Renal pelvis (tissue), 12 donors: ENCODE data around the gene OPN1MW2. TPM values are rescaled to one million over a fixed set of nuclear protein-coding genes. Genes with fewer than 3 reads are reported as not detected.
"Not testable (repeated sequence)": the region's sequence is repeated elsewhere in the genome, so short reads cannot be mapped to it uniquely, and the experiment has no call there.

ENCODE experiments used
- DNase-seq: peaks from one replicate; pipeline ENCODE4 v3.0.0-alpha.2; 2013
- long read RNA-seq, 16 experiments: transcript quantifications; one replicate each; lab custom pipeline, GENCODE V29; 2026
- polyA plus RNA-seq, 3 donors: library from polyadenylated mRNA; unstranded; fragments of 120-200 nt; gene quantifications; one replicate each; pipeline ENCODE4 v1.2.1, GENCODE V29; 2013; ENCODE audit not compliant: insufficient read length in 3 of 3

The OPN1MW2 gene
- not detected for polyA plus RNA-seq
- long read RNA-seq, donor 1: 0 reads
- long read RNA-seq, donor 2: 0 reads
- long read RNA-seq, donor 3: 0 reads
- long read RNA-seq, donor 4: 0 reads
- long read RNA-seq, donor 5: 0 reads
- long read RNA-seq, donor 6: 0 reads
- long read RNA-seq, donor 7: 0 reads
- long read RNA-seq, donor 8: 0 reads
- long read RNA-seq, donor 9: 0 reads
- long read RNA-seq, donor 10: 0 reads
- long read RNA-seq, donor 11: 0 reads
- long read RNA-seq, donor 12: 0 reads
- long read RNA-seq, donor 13: 0 reads
- long read RNA-seq, donor 14: 0 reads
- long read RNA-seq, donor 15: 0 reads
- long read RNA-seq, donor 16: 0 reads

DNA sequence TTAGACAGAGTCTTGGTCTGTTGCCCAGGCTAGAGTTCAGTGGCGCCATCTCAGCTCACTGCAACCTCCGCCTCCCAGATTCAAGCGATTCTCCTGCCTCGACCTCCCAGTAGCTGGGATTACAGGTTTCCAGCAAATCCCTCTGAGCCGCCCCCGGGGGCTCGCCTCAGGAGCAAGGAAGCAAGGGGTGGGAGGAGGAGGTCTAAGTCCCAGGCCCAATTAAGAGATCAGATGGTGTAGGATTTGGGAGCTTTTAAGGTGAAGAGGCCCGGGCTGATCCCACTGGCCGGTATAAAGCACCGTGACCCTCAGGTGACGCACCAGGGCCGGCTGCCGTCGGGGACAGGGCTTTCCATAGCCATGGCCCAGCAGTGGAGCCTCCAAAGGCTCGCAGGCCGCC is at the start of gene OPN1MW2:
TSS of gene OPN1MW2 (plus strand) at position 301 of the 400 bp plus-strand sequence. CDS start at position 361, 60 bp downstream.
- not testable (repeated sequence) for DNase-seq

DNA sequence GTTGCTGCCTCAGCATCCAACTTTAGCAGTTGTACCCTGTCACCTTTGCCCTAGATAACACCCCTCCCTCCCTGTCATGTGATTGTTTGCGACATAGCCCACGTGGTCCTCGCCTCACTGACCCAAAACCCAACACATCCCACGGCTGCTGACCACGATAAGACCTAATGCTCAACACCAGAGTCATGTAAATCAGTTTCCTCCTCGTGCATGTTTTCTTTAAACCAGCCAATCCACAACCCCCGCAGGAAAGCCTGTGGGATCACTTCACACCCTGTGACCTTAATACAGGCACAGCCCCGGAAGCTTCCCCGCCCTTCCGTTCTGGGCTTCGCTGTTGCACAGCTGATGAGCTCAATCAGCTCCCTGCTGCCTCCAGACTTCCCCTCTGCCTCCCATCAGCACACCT is 47.0 kb upstream of the OPN1MW2 start:
- not testable (repeated sequence) for DNase-seq

DNA sequence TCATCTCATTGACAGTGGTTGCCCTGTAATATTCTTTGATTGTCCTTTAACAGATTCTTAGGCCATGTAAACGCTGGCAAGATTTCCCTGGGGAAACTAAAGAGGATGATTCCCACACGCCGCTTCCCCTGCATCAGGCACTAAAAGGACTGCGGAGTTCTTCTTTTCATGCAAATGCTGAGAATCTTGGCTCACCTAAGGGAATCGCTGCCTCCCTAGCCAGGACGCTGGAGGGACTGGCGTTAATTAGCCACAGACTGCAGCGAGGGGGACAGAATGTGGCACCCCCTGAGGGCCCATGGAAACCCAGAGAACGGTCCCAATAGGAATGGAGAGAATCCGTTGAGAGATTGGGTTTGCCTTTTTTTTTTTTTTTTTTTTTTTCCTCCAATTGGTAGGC is 45.2 kb upstream of the OPN1MW2 start:
- DNase-seq: not testable (repeated sequence)

DNA sequence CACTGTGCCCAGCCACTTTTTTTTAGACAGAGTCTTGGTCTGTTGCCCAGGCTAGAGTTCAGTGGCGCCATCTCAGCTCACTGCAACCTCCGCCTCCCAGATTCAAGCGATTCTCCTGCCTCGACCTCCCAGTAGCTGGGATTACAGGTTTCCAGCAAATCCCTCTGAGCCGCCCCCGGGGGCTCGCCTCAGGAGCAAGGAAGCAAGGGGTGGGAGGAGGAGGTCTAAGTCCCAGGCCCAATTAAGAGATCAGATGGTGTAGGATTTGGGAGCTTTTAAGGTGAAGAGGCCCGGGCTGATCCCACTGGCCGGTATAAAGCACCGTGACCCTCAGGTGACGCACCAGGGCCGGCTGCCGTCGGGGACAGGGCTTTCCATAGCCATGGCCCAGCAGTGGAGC is 37.3 kb upstream of the OPN1MW2 start, which contains the start of gene OPN1MW:
TSS of gene OPN1MW (plus strand) at position 301 of the 400 bp plus-strand sequence. CDS start at position 383, 82 bp downstream.
- not testable (repeated sequence) for DNase-seq

DNA sequence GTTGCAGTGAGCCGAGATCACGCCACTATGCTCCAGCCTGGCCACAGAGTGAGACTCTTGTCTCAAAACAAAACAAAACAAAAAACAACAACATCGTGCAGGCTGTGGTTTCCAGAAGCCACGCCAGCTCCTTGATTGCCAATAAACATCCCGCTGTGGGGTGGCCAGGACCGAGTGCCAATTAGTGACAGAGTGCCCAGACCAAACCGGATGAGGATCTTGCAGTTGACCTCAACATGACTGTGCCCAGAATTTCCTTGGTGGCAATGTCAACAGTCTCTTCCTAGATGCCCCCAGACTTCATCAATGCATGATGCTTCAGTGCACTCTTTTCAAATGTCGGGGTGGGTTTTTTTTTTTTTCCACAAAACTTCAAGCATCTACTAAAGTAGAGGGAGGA is 35.8 kb upstream of the OPN1MW2 start:
- DNase-seq: not testable (repeated sequence)

DNA sequence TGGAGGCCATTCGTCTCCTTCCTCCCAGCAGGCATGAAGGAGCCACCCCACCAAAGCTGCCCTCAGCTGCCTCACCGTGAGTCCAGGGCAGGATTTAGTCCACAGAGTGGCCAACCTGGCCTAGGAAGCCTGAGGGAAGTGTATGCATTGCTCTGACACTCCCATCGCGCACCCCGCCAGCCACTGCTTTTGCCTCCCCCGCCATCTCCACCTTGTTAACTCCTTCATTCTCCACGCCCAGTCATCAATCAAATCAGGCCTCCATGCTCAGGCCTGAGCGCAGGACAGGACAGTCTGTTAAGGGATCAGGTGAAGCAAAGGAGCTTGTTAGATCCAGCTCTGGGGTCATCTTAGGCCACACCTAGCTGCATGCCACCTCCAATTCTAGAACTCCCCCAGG is 26.7 kb upstream of the OPN1MW2 start:
- not testable (repeated sequence) for DNase-seq

DNA sequence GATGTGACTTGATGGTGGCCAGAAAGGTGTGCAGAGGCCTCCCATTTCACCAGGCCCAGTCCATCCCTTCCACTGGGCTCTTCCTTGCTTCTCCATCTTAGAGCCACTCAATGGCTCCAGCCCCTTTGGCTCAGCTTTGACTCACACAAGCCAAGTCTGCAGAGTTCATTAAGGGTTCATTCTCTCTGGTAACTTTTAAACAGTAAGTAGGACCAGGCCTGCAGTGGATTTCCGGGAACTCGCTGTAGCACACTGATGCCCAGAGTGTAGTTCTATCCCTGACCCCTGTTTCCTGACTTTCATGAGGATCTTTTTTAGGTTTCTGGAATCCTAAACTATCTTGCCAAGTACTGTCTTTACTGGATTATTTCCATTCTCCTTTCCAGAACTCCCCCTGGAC is 25.2 kb upstream of the OPN1MW2 start:
- DNase-seq: not testable (repeated sequence)

DNA sequence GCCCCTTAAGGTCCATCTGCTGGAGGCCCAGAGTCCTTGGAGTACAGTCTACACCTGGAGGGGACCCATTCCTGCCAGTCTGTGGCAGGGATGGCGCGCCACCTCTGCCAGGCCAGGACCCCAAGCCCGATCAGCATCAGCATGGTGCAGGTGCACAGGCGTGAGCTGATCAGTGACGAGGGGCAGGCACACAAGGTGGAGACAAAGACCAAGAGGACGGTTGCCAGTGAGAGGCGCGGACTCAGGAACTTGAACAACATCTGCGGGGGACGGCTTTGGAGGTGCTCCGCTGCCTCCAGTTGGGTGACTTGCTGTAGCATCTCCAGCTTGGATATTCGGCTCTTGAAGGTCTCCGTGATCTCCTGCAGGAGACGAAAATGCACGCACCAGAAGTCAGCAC is 23.1 kb upstream of the OPN1MW2 start:
- DNase-seq: not testable (repeated sequence)

DNA sequence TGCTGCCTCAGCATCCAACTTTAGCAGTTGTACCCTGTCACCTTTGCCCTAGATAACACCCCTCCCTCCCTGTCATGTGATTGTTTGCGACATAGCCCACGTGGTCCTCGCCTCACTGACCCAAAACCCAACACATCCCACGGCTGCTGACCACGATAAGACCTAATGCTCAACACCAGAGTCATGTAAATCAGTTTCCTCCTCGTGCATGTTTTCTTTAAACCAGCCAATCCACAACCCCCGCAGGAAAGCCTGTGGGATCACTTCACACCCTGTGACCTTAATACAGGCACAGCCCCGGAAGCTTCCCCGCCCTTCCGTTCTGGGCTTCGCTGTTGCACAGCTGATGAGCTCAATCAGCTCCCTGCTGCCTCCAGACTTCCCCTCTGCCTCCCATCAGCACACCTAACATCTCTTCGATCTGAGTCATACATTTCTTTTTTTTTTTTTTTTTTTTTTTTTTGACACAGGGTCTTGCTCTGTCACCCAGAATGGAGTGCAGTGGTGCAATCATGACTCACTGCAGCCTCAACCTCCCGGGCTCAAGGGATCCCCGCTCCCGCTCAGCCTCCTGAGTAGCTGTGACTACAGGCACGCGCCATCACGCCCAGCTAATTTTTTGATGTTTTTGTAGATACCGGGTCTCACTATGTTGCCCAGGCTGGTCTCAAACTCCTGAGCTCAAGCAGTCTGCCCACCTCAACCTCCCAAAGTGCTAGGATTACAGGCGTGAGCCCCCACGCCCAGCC is 9.7 kb upstream of the OPN1MW2 start:
- DNase-seq: not testable (repeated sequence)

DNA sequence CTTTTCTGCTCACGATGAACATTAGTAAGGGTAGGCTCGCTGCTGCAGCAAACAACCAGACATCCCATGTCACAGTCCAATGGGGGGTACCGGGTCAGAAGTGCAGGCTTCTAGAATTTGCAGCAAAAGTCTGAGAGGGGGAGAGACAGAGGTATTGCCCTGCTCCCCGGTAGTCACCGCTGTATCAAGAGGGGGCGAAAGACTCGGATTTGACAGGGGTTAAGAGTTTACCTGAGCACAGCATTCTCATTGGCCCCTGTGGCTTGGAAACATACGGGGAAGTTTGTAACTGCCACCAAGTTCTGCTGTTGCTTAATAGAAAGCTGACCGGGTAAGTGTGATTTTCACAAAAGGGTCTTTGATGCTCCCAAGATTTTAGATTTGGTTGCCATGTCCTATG is 8.5 kb upstream of the OPN1MW2 start:
- DNase-seq: not testable (repeated sequence)

DNA sequence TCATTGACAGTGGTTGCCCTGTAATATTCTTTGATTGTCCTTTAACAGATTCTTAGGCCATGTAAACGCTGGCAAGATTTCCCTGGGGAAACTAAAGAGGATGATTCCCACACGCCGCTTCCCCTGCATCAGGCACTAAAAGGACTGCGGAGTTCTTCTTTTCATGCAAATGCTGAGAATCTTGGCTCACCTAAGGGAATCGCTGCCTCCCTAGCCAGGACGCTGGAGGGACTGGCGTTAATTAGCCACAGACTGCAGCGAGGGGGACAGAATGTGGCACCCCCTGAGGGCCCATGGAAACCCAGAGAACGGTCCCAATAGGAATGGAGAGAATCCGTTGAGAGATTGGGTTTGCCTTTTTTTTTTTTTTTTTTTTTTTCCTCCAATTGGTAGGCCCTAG is 8.1 kb upstream of the OPN1MW2 start:
- DNase-seq: not testable (repeated sequence)

DNA sequence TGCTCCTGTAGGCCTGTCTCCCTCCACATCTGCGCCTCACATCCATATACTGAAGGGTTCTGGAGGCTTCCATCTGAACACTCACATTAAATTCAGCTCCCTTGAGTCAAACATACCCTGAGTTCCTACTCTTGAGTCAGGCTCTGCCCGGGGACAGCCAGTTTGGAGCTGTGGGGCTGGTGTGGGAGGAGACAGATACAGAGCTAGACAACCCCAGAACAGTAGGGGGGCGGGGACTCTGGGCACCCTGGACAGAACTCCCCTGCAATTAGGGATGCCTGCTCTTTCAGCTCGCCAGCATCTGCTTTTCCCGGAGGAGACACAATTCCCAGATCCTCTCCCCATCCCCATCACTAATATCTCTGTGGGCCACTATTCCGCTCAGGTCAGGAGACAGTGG is 5.7 kb downstream of the OPN1MW2 start:
- not testable (repeated sequence) for DNase-seq

DNA sequence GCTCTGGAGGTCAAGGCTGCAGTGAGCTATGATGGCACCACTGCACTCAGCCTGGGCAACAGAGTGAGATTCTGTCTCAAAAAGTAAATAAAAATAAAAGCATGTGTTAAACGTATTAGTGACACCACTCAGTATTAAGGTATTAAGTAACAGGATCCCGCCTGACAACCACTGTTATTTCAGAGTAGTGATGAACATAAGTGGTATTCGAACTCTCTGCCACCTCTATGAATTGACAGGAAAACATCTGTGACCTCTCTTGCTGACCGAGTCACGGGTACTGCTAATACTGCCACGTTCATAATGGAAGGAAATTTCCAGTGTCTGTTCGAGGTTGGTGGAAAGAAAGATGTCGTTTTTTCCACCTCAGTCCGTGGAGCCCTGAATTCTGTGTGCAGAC is 7.2 kb downstream of the OPN1MW2 start:
- DNase-seq: not testable (repeated sequence)

DNA sequence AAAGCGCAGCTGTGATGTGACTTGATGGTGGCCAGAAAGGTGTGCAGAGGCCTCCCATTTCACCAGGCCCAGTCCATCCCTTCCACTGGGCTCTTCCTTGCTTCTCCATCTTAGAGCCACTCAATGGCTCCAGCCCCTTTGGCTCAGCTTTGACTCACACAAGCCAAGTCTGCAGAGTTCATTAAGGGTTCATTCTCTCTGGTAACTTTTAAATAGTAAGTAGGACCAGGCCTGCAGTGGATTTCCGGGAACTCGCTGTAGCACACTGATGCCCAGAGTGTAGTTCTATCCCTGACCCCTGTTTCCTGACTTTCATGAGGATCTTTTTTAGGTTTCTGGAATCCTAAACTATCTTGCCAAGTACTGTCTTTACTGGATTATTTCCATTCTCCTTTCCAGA is 11.9 kb downstream of the OPN1MW2 start:
- not testable (repeated sequence) for DNase-seq

DNA sequence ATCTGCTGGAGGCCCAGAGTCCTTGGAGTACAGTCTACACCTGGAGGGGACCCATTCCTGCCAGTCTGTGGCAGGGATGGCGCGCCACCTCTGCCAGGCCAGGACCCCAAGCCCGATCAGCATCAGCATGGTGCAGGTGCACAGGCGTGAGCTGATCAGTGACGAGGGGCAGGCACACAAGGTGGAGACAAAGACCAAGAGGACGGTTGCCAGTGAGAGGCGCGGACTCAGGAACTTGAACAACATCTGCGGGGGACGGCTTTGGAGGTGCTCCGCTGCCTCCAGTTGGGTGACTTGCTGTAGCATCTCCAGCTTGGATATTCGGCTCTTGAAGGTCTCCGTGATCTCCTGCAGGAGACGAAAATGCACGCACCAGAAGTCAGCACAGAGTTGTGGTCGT is 14.1 kb downstream of the OPN1MW2 start:
- not testable (repeated sequence) for DNase-seq

DNA sequence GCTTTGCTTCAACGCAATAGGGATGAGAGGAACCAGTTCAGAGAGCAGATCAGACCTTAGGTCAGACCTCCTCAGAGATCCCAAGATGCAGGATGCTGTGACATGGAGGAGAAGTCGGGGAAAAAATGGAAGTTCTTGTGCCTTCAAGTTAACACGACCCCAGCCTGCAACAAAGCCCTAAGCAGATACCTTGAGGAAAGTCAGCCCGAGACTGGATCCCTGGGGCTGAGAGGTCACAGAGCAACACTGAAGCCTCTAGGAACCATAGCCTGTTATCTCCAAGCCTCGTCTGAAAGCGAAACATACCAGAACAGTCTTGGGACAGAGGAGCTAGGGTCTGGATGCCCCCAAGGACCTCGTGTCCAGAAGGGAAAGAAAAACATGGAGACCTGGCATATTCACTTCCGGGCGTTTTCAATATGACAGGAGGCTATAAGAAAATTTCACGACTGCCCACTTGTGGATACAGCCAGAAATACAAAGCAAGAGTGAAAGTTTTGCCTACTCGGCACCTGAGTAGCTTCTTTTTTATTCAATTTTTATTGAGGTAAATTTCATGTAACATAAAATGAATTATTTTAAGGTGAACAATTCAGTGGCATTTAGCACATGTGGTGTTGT is 19.5 kb downstream of the OPN1MW2 start:
- DNase-seq: not testable (repeated sequence)

DNA sequence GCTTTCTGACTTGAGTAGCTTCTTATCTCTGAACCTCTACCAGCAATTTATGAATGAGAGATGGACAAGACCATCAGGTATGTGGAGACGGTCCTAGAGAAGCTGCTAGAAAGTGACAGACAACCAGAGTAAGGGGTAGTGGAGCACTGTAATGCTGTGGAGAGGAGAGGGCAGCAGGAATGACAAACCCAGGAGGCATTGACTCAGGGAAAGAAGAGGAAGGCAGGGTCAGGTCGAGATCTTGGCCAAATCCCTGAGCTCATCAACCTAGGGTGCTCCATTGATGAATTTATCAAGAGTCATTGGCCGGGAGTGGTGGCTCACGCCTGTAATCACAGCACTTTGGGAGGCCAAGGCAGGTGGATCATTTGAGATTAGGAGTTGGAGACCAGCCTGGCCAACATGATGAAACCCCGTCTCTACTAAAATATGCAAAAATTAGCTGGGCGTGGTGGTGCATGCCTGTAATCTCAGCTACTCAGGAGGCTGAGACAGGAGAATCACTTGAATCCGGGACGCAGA is 20.5 kb downstream of the OPN1MW2 start:
- DNase-seq: not testable (repeated sequence)

DNA sequence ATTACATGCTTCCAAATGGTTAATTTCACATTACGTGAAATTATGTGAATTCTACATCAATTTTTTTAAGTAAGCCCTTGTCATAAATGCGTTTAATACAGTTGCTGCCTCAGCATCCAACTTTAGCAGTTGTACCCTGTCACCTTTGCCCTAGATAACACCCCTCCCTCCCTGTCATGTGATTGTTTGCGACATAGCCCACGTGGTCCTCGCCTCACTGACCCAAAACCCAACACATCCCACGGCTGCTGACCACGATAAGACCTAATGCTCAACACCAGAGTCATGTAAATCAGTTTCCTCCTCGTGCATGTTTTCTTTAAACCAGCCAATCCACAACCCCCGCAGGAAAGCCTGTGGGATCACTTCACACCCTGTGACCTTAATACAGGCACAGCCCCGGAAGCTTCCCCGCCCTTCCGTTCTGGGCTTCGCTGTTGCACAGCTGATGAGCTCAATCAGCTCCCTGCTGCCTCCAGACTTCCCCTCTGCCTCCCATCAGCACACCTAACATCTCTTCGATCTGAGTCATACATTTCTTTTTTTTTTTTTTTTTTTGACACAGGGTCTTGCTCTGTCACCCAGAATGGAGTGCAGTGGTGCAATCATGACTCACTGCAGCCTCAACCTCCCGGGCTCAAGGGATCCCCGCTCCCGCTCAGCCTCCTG is 28.0 kb downstream of the OPN1MW2 start:
- not testable (repeated sequence) for DNase-seq

DNA sequence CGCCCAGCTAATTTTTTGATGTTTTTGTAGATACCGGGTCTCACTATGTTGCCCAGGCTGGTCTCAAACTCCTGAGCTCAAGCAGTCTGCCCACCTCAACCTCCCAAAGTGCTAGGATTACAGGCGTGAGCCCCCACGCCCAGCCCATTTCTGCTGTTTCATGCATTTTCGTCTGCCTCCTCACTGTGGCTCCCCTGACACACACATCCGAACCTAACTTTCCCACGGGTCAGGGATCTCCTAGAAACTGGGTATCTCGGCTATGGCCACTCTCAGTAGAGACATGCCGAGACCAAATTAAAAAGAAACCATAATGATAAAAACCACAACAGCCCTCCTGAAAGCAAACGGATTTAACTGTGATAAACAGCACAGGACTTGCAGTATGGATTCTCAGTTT is 28.5 kb downstream of the OPN1MW2 start:
- DNase-seq: not testable (repeated sequence)

DNA sequence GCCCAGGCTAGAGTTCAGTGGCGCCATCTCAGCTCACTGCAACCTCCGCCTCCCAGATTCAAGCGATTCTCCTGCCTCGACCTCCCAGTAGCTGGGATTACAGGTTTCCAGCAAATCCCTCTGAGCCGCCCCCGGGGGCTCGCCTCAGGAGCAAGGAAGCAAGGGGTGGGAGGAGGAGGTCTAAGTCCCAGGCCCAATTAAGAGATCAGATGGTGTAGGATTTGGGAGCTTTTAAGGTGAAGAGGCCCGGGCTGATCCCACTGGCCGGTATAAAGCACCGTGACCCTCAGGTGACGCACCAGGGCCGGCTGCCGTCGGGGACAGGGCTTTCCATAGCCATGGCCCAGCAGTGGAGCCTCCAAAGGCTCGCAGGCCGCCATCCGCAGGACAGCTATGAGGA is 37.7 kb downstream of the OPN1MW2 start, which contains the start of gene OPN1MW3:
TSS of gene OPN1MW3 (plus strand) at position 301 of the 400 bp plus-strand sequence. CDS start at position 339, 38 bp downstream.
- not testable (repeated sequence) for DNase-seq

DNA sequence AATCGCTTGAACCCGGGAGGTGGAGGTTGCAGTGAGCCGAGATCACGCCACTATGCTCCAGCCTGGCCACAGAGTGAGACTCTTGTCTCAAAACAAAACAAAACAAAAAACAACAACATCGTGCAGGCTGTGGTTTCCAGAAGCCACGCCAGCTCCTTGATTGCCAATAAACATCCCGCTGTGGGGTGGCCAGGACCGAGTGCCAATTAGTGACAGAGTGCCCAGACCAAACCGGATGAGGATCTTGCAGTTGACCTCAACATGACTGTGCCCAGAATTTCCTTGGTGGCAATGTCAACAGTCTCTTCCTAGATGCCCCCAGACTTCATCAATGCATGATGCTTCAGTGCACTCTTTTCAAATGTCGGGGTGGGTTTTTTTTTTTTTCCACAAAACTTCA is 39.2 kb downstream of the OPN1MW2 start:
- DNase-seq: not testable (repeated sequence)
